ENCODE results near the gene ERP27. TPM values are rescaled to one million over a fixed set of nuclear protein-coding genes. Genes with fewer than 3 reads are reported as not detected.

Gene ERP27
- total RNA-seq, 1 experiment from 2014 or later, result not detected

GRCh38 chr12:14911131-14911530, 27.2 kb downstream of the ERP27 start (continued):
- TF ChIP-seq NR3C1 (CRISPR knock-in tag; conservative IDR thresholded peaks at IDR 0.05; ENCODE audit: low read depth), result no peak

GRCh38 chr12:14910090-14910915, 28.0 kb downstream of the ERP27 start:
- Mint-ChIP-seq H3K4me3 (no peak overlapping the region), H3K27ac (no peak overlapping the region), H3K36me3 (no peaks in the 10 kb centered on the region), H3K27me3 (ENCODE audit: low read depth) (no peaks in the 10 kb centered on the region), H3K9me3 (no peaks in the 10 kb centered on the region), H3K4me1 (no peaks in the 10 kb centered on the region)
- CTCF ChIA-PET, result no interaction called here
- no peak for TF ChIP-seq STAT6 (CRISPR knock-in tag; conservative IDR thresholded peaks at IDR 0.05; ENCODE audit: low read depth)
- no peak for TF ChIP-seq ATF1 (CRISPR knock-in tag; IDR thresholded peaks at IDR 0.05)
- DNase-seq (ENCODE audit: low spot score), result no peak
- POLR2A ChIA-PET, result no interaction called here
- ATAC-seq, result no peak

DNA sequence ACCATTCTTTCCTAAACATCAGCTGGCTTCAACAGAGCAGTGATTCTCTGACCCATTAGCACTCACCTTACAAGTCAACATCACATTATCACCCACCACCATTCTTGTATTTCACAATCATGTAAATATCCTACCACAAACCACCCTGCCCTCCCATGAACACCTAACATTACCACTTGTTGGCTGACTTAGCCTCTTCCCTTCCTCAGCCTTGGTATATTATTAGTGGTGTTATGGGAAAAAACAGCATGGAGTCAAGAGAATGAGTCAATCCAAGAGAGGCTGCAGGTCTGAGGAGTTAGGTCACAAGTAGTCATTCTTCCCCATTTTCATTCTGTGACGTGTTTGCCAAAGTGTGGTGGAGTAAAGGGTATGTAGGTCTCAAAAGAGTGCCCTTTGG, 30.4 kb downstream of the ERP27 start:
- CTCF ChIA-PET, result no interaction called here
- POLR2A ChIA-PET, result no interaction called here
- H3K27me3 Mint-ChIP-seq (ENCODE audit: low read depth), result no peaks in the 10 kb centered on the region
- no peak overlapping the region for H3K4me3 Mint-ChIP-seq
- no peaks in the 10 kb centered on the region for H3K36me3 Mint-ChIP-seq
- no peak for DNase-seq (ENCODE audit: low spot score)
- H3K27ac Mint-ChIP-seq, result no peak overlapping the region
- no peak for TF ChIP-seq NR2C2 (CRISPR knock-in tag; IDR thresholded peaks at IDR 0.05)
- TF ChIP-seq, protein P1, sequence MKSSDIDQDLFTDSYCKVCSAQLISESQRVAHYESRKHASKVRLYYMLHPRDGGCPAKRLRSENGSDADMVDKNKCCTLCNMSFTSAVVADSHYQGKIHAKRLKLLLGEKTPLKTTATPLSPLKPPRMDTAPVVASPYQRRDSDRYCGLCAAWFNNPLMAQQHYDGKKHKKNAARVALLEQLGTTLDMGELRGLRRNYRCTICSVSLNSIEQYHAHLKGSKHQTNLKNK (CRISPR knock-in tag; IDR thresholded peaks at IDR 0.05), result no peak
- ATAC-seq, result no peak
- H3K9me3 Mint-ChIP-seq, result no peaks in the 10 kb centered on the region
- no peaks in the 10 kb centered on the region for H3K4me1 Mint-ChIP-seq

- DNase-seq (ENCODE audit: low spot score) (no peak), ATAC-seq (no peak)
- ChIA-PET POLR2A (interaction anchor here (0.7 kb wide), 1 partner anchor 644 kb away, joined by 3 read pairs; no protein-coding TSS in a partner anchor), CTCF (no interaction called here)
- H3K4me1 Mint-ChIP-seq, result peaks cover 6% of the 10 kb centered on the region; the same call in 1 of the 2 replicates
- no peak overlapping the region for H3K27ac Mint-ChIP-seq
- H3K36me3 Mint-ChIP-seq, result no peaks in the 10 kb centered on the region
- H3K9me3 Mint-ChIP-seq, result no peaks in the 10 kb centered on the region
- TF ChIP-seq TCF7 (CRISPR knock-in tag; IDR thresholded peaks at IDR 0.05; ENCODE audit: low read depth) (no peak), GRHL2 (CRISPR knock-in tag; IDR thresholded peaks at IDR 0.05; ENCODE audit: insufficient replicate concordance, severe bottlenecking) (no peak), USF1 (CRISPR knock-in tag; IDR thresholded peaks at IDR 0.05) (no peak), PREB (CRISPR knock-in tag; IDR thresholded peaks at IDR 0.05; ENCODE audit: borderline replicate concordance) (no peak), ZNF263 (CRISPR knock-in tag; IDR thresholded peaks at IDR 0.05; ENCODE audit: low read depth) (no peak), ERG (CRISPR knock-in tag; IDR thresholded peaks at IDR 0.05) (no peak), PRRX2 (CRISPR knock-in tag; IDR thresholded peaks at IDR 0.05) (no peak), ZNF232 (CRISPR knock-in tag; IDR thresholded peaks at IDR 0.05) (no peak), NR2C2 (CRISPR knock-in tag; IDR thresholded peaks at IDR 0.05) (no peak), CBFB (CRISPR knock-in tag; IDR thresholded peaks at IDR 0.05; ENCODE audit: low read depth) (no peak), ZNF671 (CRISPR knock-in tag; IDR thresholded peaks at IDR 0.05) (no peak), MXD4 (CRISPR knock-in tag; IDR thresholded peaks at IDR 0.05; ENCODE audit: borderline replicate concordance) (no peak)
- TF ChIP-seq, protein P2, sequence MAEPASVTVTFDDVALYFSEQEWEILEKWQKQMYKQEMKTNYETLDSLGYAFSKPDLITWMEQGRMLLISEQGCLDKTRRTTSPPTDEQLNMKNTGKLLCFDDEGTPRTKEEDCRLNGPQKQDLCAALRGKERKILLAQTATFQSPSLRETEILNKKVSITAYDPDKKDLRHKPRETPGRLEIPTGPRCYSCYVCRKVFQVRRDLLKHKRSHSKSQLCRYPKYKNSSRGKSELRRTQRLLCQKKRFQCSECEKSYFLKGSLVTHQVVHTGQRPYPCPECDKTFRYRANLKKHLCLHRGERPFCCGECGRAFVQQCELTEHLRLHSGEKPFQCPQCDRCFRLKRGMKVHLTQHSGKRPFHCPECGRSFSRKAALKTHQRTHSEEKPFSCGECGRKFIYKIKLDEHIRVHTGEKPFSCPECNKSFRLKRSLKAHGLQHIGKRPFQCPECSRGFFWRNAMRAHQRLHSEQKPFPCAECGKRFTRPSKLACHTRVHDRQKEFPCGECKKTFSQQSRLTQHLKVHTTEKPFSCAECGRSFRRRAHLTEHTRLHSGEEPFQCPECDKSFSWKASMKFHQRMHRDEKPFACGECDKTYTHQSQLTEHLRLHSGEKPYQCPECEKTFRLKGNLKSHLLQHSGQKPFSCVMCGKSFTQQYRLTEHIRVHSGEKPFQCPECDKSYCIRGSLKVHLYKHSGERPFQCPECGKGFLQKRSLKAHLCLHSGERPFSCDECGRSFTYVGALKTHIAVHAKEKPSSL (CRISPR knock-in tag; conservative IDR thresholded peaks at IDR 0.05), result no peak
- H3K4me3 Mint-ChIP-seq, result no peak overlapping the region
- H3K27me3 Mint-ChIP-seq (ENCODE audit: low read depth), result no peaks in the 10 kb centered on the region
Observed at GRCh38 chr12:14906114-14906513, 32.2 kb downstream of the ERP27 start.

Measured in WTC11 (cell line).